ENCODE measurements around the gene KLRB1.
"Not testable (repeated sequence)": the region's sequence is repeated elsewhere in the genome, so short reads cannot be mapped to it uniquely, and the experiment has no call there.

KLRB1 gene

GRCh38 chr12:9566113-9566512 lies 41.6 kb downstream of the KLRB1 start:
- H3K4me3 ChIP-seq (ENCODE audit: low read length); DNase-seq (ENCODE audit: low read depth, low spot score): not testable (repeated sequence)

DNA sequence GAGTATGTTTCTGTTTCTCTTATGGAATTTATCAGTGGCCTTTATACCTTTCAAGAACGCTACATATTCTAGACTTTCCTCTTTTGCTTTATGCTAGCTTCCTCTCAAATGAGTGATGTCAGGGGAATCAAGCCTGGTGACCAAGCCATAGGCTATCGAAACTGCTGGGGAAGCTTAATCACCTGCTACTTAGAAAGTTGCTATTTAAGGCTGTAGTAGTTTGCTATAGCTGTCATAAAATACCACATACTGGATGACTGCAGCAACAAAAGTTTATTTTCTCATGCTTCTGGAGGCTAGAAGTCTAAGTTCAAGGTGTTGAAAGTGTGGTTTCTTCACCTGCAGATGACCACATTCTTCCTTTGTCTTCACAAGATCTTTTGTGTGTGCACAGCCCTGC lies 43.3 kb downstream of the KLRB1 start:
- DNase-seq (ENCODE audit: low read depth, low spot score); H3K4me3 ChIP-seq (ENCODE audit: low read length): not testable (repeated sequence)

DNA sequence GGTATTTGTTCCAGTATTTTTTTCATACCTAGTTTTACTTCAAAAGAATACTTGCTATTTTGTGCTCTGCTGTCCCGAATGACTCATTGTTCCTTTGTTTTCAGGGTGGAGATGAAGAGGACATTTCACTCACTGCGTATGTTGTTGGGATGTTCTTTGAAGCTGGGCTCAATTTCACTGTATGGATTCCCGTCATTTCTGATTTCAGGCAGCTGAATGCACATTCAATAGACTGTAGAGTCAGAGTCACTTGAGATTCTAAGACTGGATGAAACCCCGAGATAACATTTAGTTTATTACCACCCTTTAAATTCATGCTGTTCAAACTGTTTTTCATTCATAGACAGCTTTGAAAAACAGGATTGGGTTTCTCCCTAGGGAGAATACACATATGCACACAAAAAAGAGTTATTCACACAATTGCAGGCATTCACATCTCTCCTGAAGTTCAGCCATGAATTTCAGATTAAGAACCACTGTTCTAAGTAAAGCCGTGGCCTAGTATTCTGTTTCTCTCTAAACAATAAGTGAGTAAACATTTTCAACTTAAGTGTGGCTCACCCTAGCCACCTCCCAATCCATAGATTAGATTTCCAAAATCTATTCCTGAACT lies 44.8 kb downstream of the KLRB1 start:
- not testable (repeated sequence) for DNase-seq (ENCODE audit: low read depth, low spot score); H3K4me3 ChIP-seq (ENCODE audit: low read length)

- DNase-seq (ENCODE audit: low read depth, low spot score); H3K4me3 ChIP-seq (ENCODE audit: low read length): not testable (repeated sequence)
Observed at GRCh38 chr12:9545489-9545888, 62.2 kb downstream of the KLRB1 start.
